ENCODE measurements around the gene PNMA1. TPM values are rescaled to one million over a fixed set of nuclear protein-coding genes. Genes with fewer than 3 reads are reported as not detected.

PNMA1 gene
- total and polyA plus RNA-seq, 2 of the 13 experiments (the other 11 are each of a cell fraction or from before 2014, with no cell fraction given), result 7.0 to 8.3 TPM

- no peak for TF ChIP-seq CEBPZ (IDR thresholded peaks at IDR 0.05; ENCODE audit: low read length)
- no peak for TF ChIP-seq FOXO1 (CRISPR knock-in tag; IDR thresholded peaks at IDR 0.05)
- TF ChIP-seq KMT2A (CRISPR knock-in tag; IDR thresholded peaks at IDR 0.05), result 0 out of 2 replicates have a peak, but pooled peaks have one; percentile 61
- no peak for TF ChIP-seq ZNF792 (CRISPR knock-in tag; IDR thresholded peaks at IDR 0.05)
- 0 out of 2 replicates have a peak, but pooled peaks have one; percentile 22 for TF ChIP-seq RCOR2 (CRISPR knock-in tag; IDR thresholded peaks at IDR 0.05)
- no peak for TF ChIP-seq ZNF800 (CRISPR knock-in tag; IDR thresholded peaks at IDR 0.05)
- TF ChIP-seq ZNF430 (CRISPR knock-in tag; IDR thresholded peaks at IDR 0.05), result no peak
- 0 out of 2 replicates have a peak, but pooled peaks have one; percentile 56 for TF ChIP-seq SIN3A (IDR thresholded peaks at IDR 0.05; ENCODE audit: borderline replicate concordance, low read depth, low read length)
- no peak for TF ChIP-seq ZNF160 (CRISPR knock-in tag; IDR thresholded peaks at IDR 0.05)
- TF ChIP-seq, protein P1, sequence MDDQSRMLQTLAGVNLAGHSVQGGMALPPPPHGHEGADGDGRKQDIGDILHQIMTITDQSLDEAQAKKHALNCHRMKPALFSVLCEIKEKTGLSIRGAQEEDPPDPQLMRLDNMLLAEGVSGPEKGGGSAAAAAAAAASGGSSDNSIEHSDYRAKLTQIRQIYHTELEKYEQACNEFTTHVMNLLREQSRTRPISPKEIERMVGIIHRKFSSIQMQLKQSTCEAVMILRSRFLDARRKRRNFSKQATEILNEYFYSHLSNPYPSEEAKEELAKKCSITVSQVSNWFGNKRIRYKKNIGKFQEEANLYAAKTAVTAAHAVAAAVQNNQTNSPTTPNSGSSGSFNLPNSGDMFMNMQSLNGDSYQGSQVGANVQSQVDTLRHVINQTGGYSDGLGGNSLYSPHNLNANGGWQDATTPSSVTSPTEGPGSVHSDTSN (CRISPR knock-in tag; IDR thresholded peaks at IDR 0.05; ENCODE audit: borderline replicate concordance), result peak; percentile 46; the same call in 1 of the 2 replicates
- TF ChIP-seq, protein P2, sequence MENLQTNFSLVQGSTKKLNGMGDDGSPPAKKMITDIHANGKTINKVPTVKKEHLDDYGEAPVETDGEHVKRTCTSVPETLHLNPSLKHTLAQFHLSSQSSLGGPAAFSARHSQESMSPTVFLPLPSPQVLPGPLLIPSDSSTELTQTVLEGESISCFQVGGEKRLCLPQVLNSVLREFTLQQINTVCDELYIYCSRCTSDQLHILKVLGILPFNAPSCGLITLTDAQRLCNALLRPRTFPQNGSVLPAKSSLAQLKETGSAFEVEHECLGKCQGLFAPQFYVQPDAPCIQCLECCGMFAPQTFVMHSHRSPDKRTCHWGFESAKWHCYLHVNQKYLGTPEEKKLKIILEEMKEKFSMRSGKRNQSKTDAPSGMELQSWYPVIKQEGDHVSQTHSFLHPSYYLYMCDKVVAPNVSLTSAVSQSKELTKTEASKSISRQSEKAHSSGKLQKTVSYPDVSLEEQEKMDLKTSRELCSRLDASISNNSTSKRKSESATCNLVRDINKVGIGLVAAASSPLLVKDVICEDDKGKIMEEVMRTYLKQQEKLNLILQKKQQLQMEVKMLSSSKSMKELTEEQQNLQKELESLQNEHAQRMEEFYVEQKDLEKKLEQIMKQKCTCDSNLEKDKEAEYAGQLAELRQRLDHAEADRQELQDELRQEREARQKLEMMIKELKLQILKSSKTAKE (CRISPR knock-in tag; IDR thresholded peaks at IDR 0.05; ENCODE audit: borderline replicate concordance), result no peak
- TF ChIP-seq GPN1 (CRISPR knock-in tag; IDR thresholded peaks at IDR 0.05; ENCODE audit: borderline replicate concordance), result no peak
- TF ChIP-seq NFRKB (IDR thresholded peaks at IDR 0.05), result no peak
- no peak for TF ChIP-seq ZNF296 (CRISPR knock-in tag; conservative IDR thresholded peaks at IDR 0.05)
- no peak for TF ChIP-seq TFE3 (CRISPR knock-in tag; IDR thresholded peaks at IDR 0.05)
Measured at GRCh38 chr14:73758392-73759182, 44.4 kb upstream of the PNMA1 start (continued).

All from HepG2 (cell line).